Measurements from ENCODE around the gene EPC2.
A peak's percentile ranks its signal among the peaks of the same experiment; 100 is the strongest.

Gene EPC2

GRCh38 chr2:148824190-148824589 lies 179.6 kb downstream of the EPC2 start:
- TF ChIP-seq, protein P1, sequence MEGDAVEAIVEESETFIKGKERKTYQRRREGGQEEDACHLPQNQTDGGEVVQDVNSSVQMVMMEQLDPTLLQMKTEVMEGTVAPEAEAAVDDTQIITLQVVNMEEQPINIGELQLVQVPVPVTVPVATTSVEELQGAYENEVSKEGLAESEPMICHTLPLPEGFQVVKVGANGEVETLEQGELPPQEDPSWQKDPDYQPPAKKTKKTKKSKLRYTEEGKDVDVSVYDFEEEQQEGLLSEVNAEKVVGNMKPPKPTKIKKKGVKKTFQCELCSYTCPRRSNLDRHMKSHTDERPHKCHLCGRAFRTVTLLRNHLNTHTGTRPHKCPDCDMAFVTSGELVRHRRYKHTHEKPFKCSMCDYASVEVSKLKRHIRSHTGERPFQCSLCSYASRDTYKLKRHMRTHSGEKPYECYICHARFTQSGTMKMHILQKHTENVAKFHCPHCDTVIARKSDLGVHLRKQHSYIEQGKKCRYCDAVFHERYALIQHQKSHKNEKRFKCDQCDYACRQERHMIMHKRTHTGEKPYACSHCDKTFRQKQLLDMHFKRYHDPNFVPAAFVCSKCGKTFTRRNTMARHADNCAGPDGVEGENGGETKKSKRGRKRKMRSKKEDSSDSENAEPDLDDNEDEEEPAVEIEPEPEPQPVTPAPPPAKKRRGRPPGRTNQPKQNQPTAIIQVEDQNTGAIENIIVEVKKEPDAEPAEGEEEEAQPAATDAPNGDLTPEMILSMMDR (IDR thresholded peaks at IDR 0.05; ENCODE audit: control insufficient read depth, insufficient read depth, low read depth, low read length, missing control alignments), result no peak
- DNase-seq (ENCODE audit: low read depth), result no peak
- H3K4me3 ChIP-seq (ENCODE audit: control insufficient read depth, low read depth, low read length), result no peak overlapping the region

- TF ChIP-seq, protein P1 (IDR thresholded peaks at IDR 0.05; ENCODE audit: control insufficient read depth, insufficient read depth, low read depth, low read length, missing control alignments), result no peak
Observed at GRCh38 chr2:148826791-148827190, 182.2 kb downstream of the EPC2 start.

GRCh38 chr2:148828941-148829340 lies 184.4 kb downstream of the EPC2 start:
- no peak overlapping the region for H3K4me3 ChIP-seq (ENCODE audit: control insufficient read depth, low read depth, low read length)
- TF ChIP-seq, protein P1 (IDR thresholded peaks at IDR 0.05; ENCODE audit: control insufficient read depth, insufficient read depth, low read depth, low read length, missing control alignments), result no peak
- no peak for DNase-seq (ENCODE audit: low read depth)

More at GRCh38 chr2:148826791-148827190, 182.2 kb downstream of the EPC2 start:
- H3K4me3 ChIP-seq (ENCODE audit: control insufficient read depth, low read depth, low read length), result no peak overlapping the region
- DNase-seq (ENCODE audit: low read depth), result no peak

GRCh38 chr2:148829618-148830017 lies 185.1 kb downstream of the EPC2 start:
- no peak for DNase-seq (ENCODE audit: low read depth)
- TF ChIP-seq, protein P1 (IDR thresholded peaks at IDR 0.05; ENCODE audit: control insufficient read depth, insufficient read depth, low read depth, low read length, missing control alignments), result peak; percentile 14
- no peak overlapping the region for H3K4me3 ChIP-seq (ENCODE audit: control insufficient read depth, low read depth, low read length)

DNA sequence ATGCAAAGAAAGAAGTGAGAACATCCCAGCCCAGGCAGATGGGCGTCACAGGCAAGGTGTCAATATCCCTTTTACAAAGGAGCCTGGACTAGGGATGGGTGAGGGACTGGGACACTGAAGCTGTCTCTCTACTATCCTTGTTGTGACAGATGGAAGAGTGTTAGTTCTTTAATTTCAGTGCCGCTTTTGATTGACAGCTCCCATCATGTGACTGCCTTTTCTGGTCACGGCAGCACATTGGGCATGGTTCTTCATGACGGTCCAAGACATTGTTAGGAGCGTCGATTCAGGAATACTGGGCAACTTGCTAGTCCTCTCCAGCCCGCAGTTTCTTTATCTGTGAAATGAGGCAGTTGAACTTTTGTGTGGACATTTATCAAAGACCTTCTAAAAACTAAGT lies 188.1 kb downstream of the EPC2 start:
- DNase-seq (ENCODE audit: low read depth), result no peak
- TF ChIP-seq, protein P1 (IDR thresholded peaks at IDR 0.05; ENCODE audit: control insufficient read depth, insufficient read depth, low read depth, low read length, missing control alignments), result no peak
- no peak overlapping the region for H3K4me3 ChIP-seq (ENCODE audit: control insufficient read depth, low read depth, low read length)
